ENCODE data around the gene ARFGAP3. TPM values are rescaled to one million over a fixed set of nuclear protein-coding genes. Genes with fewer than 3 reads are reported as not detected.

ARFGAP3 gene
- total RNA-seq, 1 experiment from 2014 or later: 16.9 TPM

DNA sequence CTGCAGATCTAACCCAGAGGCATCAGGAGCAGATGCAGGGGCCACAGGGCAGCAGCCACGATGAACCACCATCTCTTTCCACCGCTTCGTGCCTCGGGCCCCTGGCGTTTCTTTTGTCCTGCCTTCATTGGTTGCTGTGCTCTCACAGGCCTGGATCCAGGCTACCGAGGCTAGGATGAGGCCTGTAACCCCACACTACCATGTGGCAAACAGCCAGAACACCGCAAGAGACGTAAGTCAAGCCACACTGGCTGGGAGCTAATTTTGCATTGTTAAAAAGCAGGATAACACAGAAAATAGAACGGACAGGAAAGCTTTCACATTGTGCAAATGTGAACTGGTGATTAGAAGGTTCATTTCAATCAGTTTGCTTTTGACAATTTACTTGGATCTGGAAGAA is 15.7 kb upstream of the ARFGAP3 start (continued):
- TF ChIP-seq, protein P1, sequence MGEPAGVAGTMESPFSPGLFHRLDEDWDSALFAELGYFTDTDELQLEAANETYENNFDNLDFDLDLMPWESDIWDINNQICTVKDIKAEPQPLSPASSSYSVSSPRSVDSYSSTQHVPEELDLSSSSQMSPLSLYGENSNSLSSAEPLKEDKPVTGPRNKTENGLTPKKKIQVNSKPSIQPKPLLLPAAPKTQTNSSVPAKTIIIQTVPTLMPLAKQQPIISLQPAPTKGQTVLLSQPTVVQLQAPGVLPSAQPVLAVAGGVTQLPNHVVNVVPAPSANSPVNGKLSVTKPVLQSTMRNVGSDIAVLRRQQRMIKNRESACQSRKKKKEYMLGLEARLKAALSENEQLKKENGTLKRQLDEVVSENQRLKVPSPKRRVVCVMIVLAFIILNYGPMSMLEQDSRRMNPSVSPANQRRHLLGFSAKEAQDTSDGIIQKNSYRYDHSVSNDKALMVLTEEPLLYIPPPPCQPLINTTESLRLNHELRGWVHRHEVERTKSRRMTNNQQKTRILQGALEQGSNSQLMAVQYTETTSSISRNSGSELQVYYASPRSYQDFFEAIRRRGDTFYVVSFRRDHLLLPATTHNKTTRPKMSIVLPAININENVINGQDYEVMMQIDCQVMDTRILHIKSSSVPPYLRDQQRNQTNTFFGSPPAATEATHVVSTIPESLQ (CRISPR knock-in tag; IDR thresholded peaks at IDR 0.05): no peak
- TF ChIP-seq ARID4B (CRISPR knock-in tag; IDR thresholded peaks at IDR 0.05; ENCODE audit: borderline replicate concordance) (no peak), SMAD4 (CRISPR knock-in tag; IDR thresholded peaks at IDR 0.05) (no peak), ZNF219 (CRISPR knock-in tag; IDR thresholded peaks at IDR 0.05; ENCODE audit: borderline replicate concordance) (no peak), ZNF532 (CRISPR knock-in tag; IDR thresholded peaks at IDR 0.05; ENCODE audit: borderline replicate concordance) (no peak), OVOL2 (CRISPR knock-in tag; IDR thresholded peaks at IDR 0.05; ENCODE audit: borderline replicate concordance) (no peak)

GRCh38 chr22:42871146-42872050 is 14.3 kb upstream of the ARFGAP3 start:
- peaks cover 4% of the 10 kb centered on the region; the same call in 1 of the 2 replicates for H3K4me1 Mint-ChIP-seq
- ATAC-seq (no peak), DNase-seq (ENCODE audit: low spot score) (no peak)
- ChIA-PET CTCF (interaction anchor here (1.2 kb wide), 1 partner anchor 189 kb away, joined by 6 read pairs; no protein-coding TSS in a partner anchor), POLR2A (no interaction called here)
- H3K4me3 Mint-ChIP-seq: no peak overlapping the region
- peaks cover 18% of the 10 kb centered on the region for H3K36me3 Mint-ChIP-seq
- no peak overlapping the region for H3K27ac Mint-ChIP-seq
- no peaks in the 10 kb centered on the region for H3K27me3 Mint-ChIP-seq (ENCODE audit: low read depth)
- TF ChIP-seq NR3C1 (CRISPR knock-in tag; conservative IDR thresholded peaks at IDR 0.05; ENCODE audit: low read depth) (no peak), FOXP4 (CRISPR knock-in tag; IDR thresholded peaks at IDR 0.05) (no peak)
- no peaks in the 10 kb centered on the region for H3K9me3 Mint-ChIP-seq

Measured in WTC11 (cell line).